ENCODE data around the gene PALD1. TPM values are rescaled to one million over a fixed set of nuclear protein-coding genes. Genes with fewer than 3 reads are reported as not detected.

The PALD1 gene
- total and polyA plus RNA-seq, 8 donors: 2.2 to 15.1 (median 3.9) TPM

- FAIRE-seq (no peak), ATAC-seq (no peak), DNase-seq (no peak)
- no peak for TF ChIP-seq CTCF (IDR thresholded peaks at IDR 0.05)
- Histone ChIP-seq H3K27me3 (no peaks in the 10 kb centered on the region), H3K27ac (no peak overlapping the region), H3K4me1 (no peaks in the 10 kb centered on the region), H3K9me3 (no peaks in the 10 kb centered on the region), H3K4me3 (no peak overlapping the region), H3K36me3 (no peaks in the 10 kb centered on the region)
- WGBS, 2 donors: 61 to 74% methylated on average over 5 of the region's 5 CpGs
- intact Hi-C loops (cut with DNase I): no loop called here
Observed at GRCh38 chr10:70590655-70591416, 112.3 kb downstream of the PALD1 start.

GRCh38 chr10:70592186-70592735 is 113.7 kb downstream of the PALD1 start:
- Histone ChIP-seq H3K4me3 (no peak overlapping the region), H3K27me3 (no peaks in the 10 kb centered on the region), H3K27ac (no peak overlapping the region), H3K36me3 (no peaks in the 10 kb centered on the region), H3K4me1 (no peaks in the 10 kb centered on the region), H3K9me3 (no peaks in the 10 kb centered on the region)
- no peak for TF ChIP-seq CTCF (IDR thresholded peaks at IDR 0.05)
- intact Hi-C loops (cut with DNase I): no loop called here
- DNase-seq: no peak
- ATAC-seq: no peak
- no peak for FAIRE-seq
- WGBS, 2 donors: 62 to 64% methylated on average over 2 of the region's 2 CpGs

- intact Hi-C loops (cut with DNase I): no loop called here
- DNase-seq (no peak), ATAC-seq (no peak), FAIRE-seq (no peak)
- TF ChIP-seq CTCF (IDR thresholded peaks at IDR 0.05): no peak
- H3K36me3 ChIP-seq: no peaks in the 10 kb centered on the region
- H3K27ac ChIP-seq: no peak overlapping the region
- H3K4me3 ChIP-seq: no peak overlapping the region
- 70 to 80% methylated on average over 16 of the region's 16 CpGs for WGBS, 2 donors
- H3K27me3 ChIP-seq: no peaks in the 10 kb centered on the region
- H3K4me1 ChIP-seq: no peaks in the 10 kb centered on the region
- H3K9me3 ChIP-seq: no peaks in the 10 kb centered on the region
Observed at GRCh38 chr10:70592746-70593512, 114.4 kb downstream of the PALD1 start.

GRCh38 chr10:70593513-70593890 is 114.9 kb downstream of the PALD1 start:
- intact Hi-C loops (cut with DNase I): no loop called here
- no peak for DNase-seq

More at GRCh38 chr10:70593513-70593890, 114.9 kb downstream of the PALD1 start:
- ATAC-seq (no peak), FAIRE-seq (no peak)
- H3K4me3 ChIP-seq: no peak overlapping the region
- H3K36me3 ChIP-seq: no peaks in the 10 kb centered on the region
- H3K27me3 ChIP-seq: no peaks in the 10 kb centered on the region
- H3K4me1 ChIP-seq: no peaks in the 10 kb centered on the region
- H3K9me3 ChIP-seq: no peaks in the 10 kb centered on the region
- WGBS, 2 donors: 67 to 74% methylated on average over 7 of the region's 7 CpGs
- H3K27ac ChIP-seq: no peak overlapping the region
- TF ChIP-seq CTCF (IDR thresholded peaks at IDR 0.05): no peak
